K562 (cell line): ENCODE measurements around the gene PLCB1. TPM values are rescaled to one million over a fixed set of nuclear protein-coding genes. Genes with fewer than 3 reads are reported as not detected.

ENCODE experiments used
- ATAC-seq: fragments of 200-7000 bp; cut with Tn5 transposase; 3 replicates; pipeline ENCODE4 v1.9.1; 2020; ENCODE audit warnings: moderate library complexity
- BruUV-seq: library from RNA; stranded (reverse); fragments of 400-500 nt; replicated peaks from 2 replicates; lab custom pipeline; 2021; lab: Mats Ljungman, UMichigan
- CTCF ChIA-PET: fragments of 300-600 bp; formaldehyde crosslinking; extraction: SDS; loops from one replicate; lab custom pipeline; 2021; ENCODE audit warnings: low intra/inter-chr PET ratio; lab: Yijun Ruan, JAX
- POLR2A ChIA-PET: fragments of 300-600, 350-650 bp; sonication (Branson Sonifier 250); formaldehyde crosslinking; extraction: SDS; loops from one replicate; lab custom pipeline; 2021; ENCODE audit warnings: antibody characterized with exemption, inconsistent platforms; lab: Yijun Ruan, JAX
- DNase-seq, 4 experiments: peaks; one replicate each; pipeline versions ENCODE4 v3.0.0 to v3.0.0-alpha.2; 2011 to 2018; ENCODE audit warnings: low spot score in 3 of 4, mixed read lengths in 3 of 4; ENCODE audit errors: extremely low read depth in 1 of 4
- FAIRE-seq: peaks from 2 replicates; lab custom pipeline; 2011; peaks lifted over from hg19 to GRCh38; lab: Jason Lieb, UNC
- H2AFZ ChIP-seq: 2 replicates; pipeline ENCODE4 v1.6.0; 2011; ENCODE audit warnings: low read depth, low read length, control low read depth, inconsistent platforms
- H3K27ac ChIP-seq: fragments of 200-600 bp; 3 replicates; pipeline ENCODE4 v1.8.0; 2011; ENCODE audit warnings: low read depth, mild to moderate bottlenecking, control low read depth, inconsistent platforms, low read length, moderate library complexity, mixed read lengths; ENCODE audit errors: extremely low read depth
- H3K27me3 ChIP-seq, 2 experiments: fragments of 300-600 bp in 1 of 2; 2 replicates in 1 of 2; 3 replicates in 1 of 2; pipeline versions ENCODE4 v1.6.0 to v1.8.0; 2011; ENCODE audit warnings: inconsistent platforms in 2 of 2, low read length in 2 of 2, mild to moderate bottlenecking in 1 of 2, mixed read lengths in 1 of 2, moderate library complexity in 1 of 2; ENCODE audit not compliant: control insufficient read depth in 2 of 2, insufficient read depth in 2 of 2
- H3K36me3 ChIP-seq: fragments of 300-600 bp; 3 replicates; pipeline ENCODE4 v1.8.0; 2011; ENCODE audit warnings: mild to moderate bottlenecking, low read length, inconsistent platforms; ENCODE audit not compliant: control insufficient read depth, insufficient read depth
- H3K4me1 ChIP-seq, 2 experiments: fragments of 200-600 bp in 1 of 2; replicated peaks in 1 of 2; 2 replicates in 1 of 2; 3 replicates in 1 of 2; pipeline versions ENCODE4 v1.5.1 to v1.8.0; 2011; ENCODE audit warnings: inconsistent platforms in 2 of 2, low read length in 2 of 2, mild to moderate bottlenecking in 1 of 2, mixed read lengths in 1 of 2, moderate library complexity in 1 of 2; ENCODE audit not compliant: control insufficient read depth in 2 of 2, insufficient read depth in 2 of 2
- H3K4me2 ChIP-seq: 2 replicates; pipeline ENCODE4 v1.6.1; 2011; ENCODE audit warnings: low read length, control low read depth, inconsistent platforms, mixed read lengths; ENCODE audit not compliant: insufficient read depth
- H3K4me3 ChIP-seq: fragments of 200-600 bp; sonication (generic), shearing (Covaris generic); 2 replicates; pipeline ENCODE4 v1.5.1; 2016; ENCODE audit warnings: control low read depth, inconsistent platforms
- H3K79me2 ChIP-seq: fragments of 200-600 bp; 3 replicates; pipeline ENCODE4 v1.8.0; 2011; ENCODE audit warnings: low read length, inconsistent platforms; ENCODE audit not compliant: control insufficient read depth, insufficient read depth
- H3K9ac ChIP-seq, 2 experiments: 2 replicates each; pipeline versions ENCODE4 v1.6.0 to v1.6.1; 2011; ENCODE audit warnings: low read depth in 2 of 2, low read length in 2 of 2, control low read depth in 1 of 2, inconsistent platforms in 1 of 2, mild to moderate bottlenecking in 1 of 2, mixed read lengths in 1 of 2; ENCODE audit not compliant: insufficient read depth in 1 of 2
- H3K9me1 ChIP-seq: one replicate; pipeline ENCODE4 v1.6.0; 2011; ENCODE audit warnings: inconsistent platforms, mild to moderate bottlenecking, low read length, moderate library complexity; ENCODE audit not compliant: control insufficient read depth, insufficient read depth
- H3K9me3 ChIP-seq: replicated peaks from 2 replicates; pipeline ENCODE4 v1.5.1; 2011; ENCODE audit warnings: low read depth, low read length, inconsistent platforms; ENCODE audit not compliant: control insufficient read depth, insufficient read depth
- H4K20me1 ChIP-seq: replicated peaks from 2 replicates; pipeline ENCODE4 v1.6.1; 2011; ENCODE audit warnings: low read length, inconsistent platforms, mixed read lengths; ENCODE audit not compliant: control insufficient read depth, insufficient read depth
- ARID3B ChIP-seq: fragments of 250-450 bp; sonication (Bioruptor Pico); IDR thresholded peaks from 2 replicates; pipeline ENCODE4 v1.4.0; 2020; ENCODE audit warnings: borderline replicate concordance
- CHAMP1 ChIP-seq: fragments of 450-650 bp; IDR thresholded peaks from 2 replicates; pipeline ENCODE4 v1.6.1; 2016; ENCODE audit warnings: mild to moderate bottlenecking
- GATAD2B ChIP-seq: fragments of 450-650 bp; IDR thresholded peaks from 2 replicates; pipeline ENCODE4 v1.6.1; 2017; ENCODE audit warnings: mild to moderate bottlenecking, borderline replicate concordance
- HIVEP1 ChIP-seq: fragments of 250-450 bp; sonication (Bioruptor Pico); IDR thresholded peaks from 2 replicates; pipeline ENCODE4 v1.4.0; 2020; ENCODE audit warnings: mild to moderate bottlenecking
- MCM3 ChIP-seq: fragments of 450-650 bp; IDR thresholded peaks from 2 replicates; pipeline ENCODE4 v1.6.1; 2016
- POLR2A ChIP-seq: fragments of 450-650 bp; conservative IDR thresholded peaks from 2 replicates; pipeline ENCODE4 v1.6.1; 2016
- PRPF4 ChIP-seq: fragments of 200-400 bp; formaldehyde crosslinking; IDR thresholded peaks from one replicate; pipeline ENCODE4 v1.6.1; 2017; ENCODE audit warnings: low read length, low read depth, mild to moderate bottlenecking; ENCODE audit not compliant: insufficient read depth, poor library complexity, severe bottlenecking
- RBM14 ChIP-seq: fragments of 200-400 bp; formaldehyde crosslinking; IDR thresholded peaks from 2 replicates; pipeline ENCODE4 v1.6.1; 2018; ENCODE audit warnings: low read depth, mild to moderate bottlenecking, low read length, moderate library complexity, borderline replicate concordance; ENCODE audit not compliant: insufficient read depth
- RUNX1 ChIP-seq: sonication (generic); IDR thresholded peaks from 2 replicates; pipeline ENCODE4 v1.6.1; 2016; ENCODE audit warnings: antibody characterized with exemption, low read depth
- SAFB ChIP-seq: fragments of 200-400 bp; formaldehyde crosslinking; IDR thresholded peaks from 2 replicates; pipeline ENCODE4 v1.6.1; 2017; ENCODE audit warnings: low read depth, low read length, borderline replicate concordance
- XRCC5 ChIP-seq: fragments of 200-400 bp; formaldehyde crosslinking; IDR thresholded peaks from 2 replicates; pipeline ENCODE4 v1.6.1; 2017; ENCODE audit warnings: low read depth, mild to moderate bottlenecking, low read length
- ZNF76 ChIP-seq: fragments of 250-450 bp; sonication (Bioruptor Pico); IDR thresholded peaks from 2 replicates; pipeline ENCODE4 v1.4.0; 2020; ENCODE audit warnings: mild to moderate bottlenecking, moderate library complexity, borderline replicate concordance
- WGBS: fragments of 100-300 bp; shearing (Covaris generic); methylation state at CpG from one replicate; pipeline ENCODE4 v1.1.6; 2016; ENCODE audit warnings: low coverage, mixed read lengths; ENCODE audit not compliant: insufficient coverage; ENCODE audit errors: missing lambda C conversion rate; 5-methylcytosine and 5-hydroxymethylcytosine counted together
- in situ Hi-C: fragments of 300-500 bp; cut with MboI; formaldehyde crosslinking; loops from 4 replicates; pipeline ENCODE4 v1.15.0; 2018; ENCODE audit warnings: inconsistent platforms, mixed read lengths
- intact Hi-C: fragments of 100-400 bp; cut with micrococcal nuclease; formaldehyde crosslinking; loops from 2 replicates; pipeline ENCODE4 v1.14.2; 2022
- polyA plus RNA-seq, 8 experiments: library from polyadenylated mRNA; depleted of rRNA in 4 of 8; stranded (reverse) in 5 of 8; unstranded in 3 of 8; fragments of >200 nt; fragmentation: Nextera tagmentation in 2 of 8; fragmentation: Illumina TruSeq in 1 of 8; extraction: Ambion mirVana in 2 of 8; extraction: Trizol in 1 of 8; gene quantifications; 2 replicates each; pipeline versions ENCODE4 v1.2.1 to v1.2.3, GENCODE V29; 2011 to 2014; ENCODE audit warnings: inconsistent platforms in 1 of 8, missing spikeins in 1 of 8
- total RNA-seq, 7 experiments: library from RNA; depleted of rRNA in 6 of 7; stranded (reverse); fragments of >200 nt in 6 of 7; fragmentation: Illumina TruSeq in 2 of 7; extraction: Trizol in 2 of 7; gene quantifications; 2 replicates each; pipeline versions ENCODE4 v1.2.1 to v1.2.3, GENCODE V29; 2011 to 2021; ENCODE audit warnings: low replicate concordance in 1 of 7

The PLCB1 gene
- total and polyA plus RNA-seq, 9 of the 15 experiments (the other 6 are each of a cell fraction or from before 2014, with no cell fraction given), result 0.34 to 3.1 (median 1.3) TPM

GRCh38 chr20:8808202-8808535 is 676.1 kb downstream of the PLCB1 start:
- no peak for TF ChIP-seq XRCC5
- no peak for TF ChIP-seq PRPF4
- no peak for TF ChIP-seq RUNX1
- no peak for TF ChIP-seq HIVEP1
- TF ChIP-seq RBM14, result no peak
- Histone ChIP-seq H3K36me3 (no peaks in the 10 kb centered on the region), H3K4me3 (no peak overlapping the region), H3K9me1 (no peaks in the 10 kb centered on the region), H4K20me1 (no peaks in the 10 kb centered on the region), H3K4me2 (no peak overlapping the region), H3K4me1 (no peaks in the 10 kb centered on the region), H3K9me3 (no peaks in the 10 kb centered on the region), H2AFZ (no peak overlapping the region), H3K79me2 (no peaks in the 10 kb centered on the region), H3K27ac (no peak overlapping the region), H3K27me3 (no peaks in the 10 kb centered on the region), H3K9ac (no peak overlapping the region)
- BruUV-seq, result no TSS peak
- in situ Hi-C loops, result no loop called here
- no peak for ATAC-seq
- POLR2A ChIA-PET, result no interaction called here
- FAIRE-seq, result no peak
- DNase-seq, result no peak
- 0% methylated on average over 4 of the region's 5 CpGs for WGBS
- intact Hi-C loops, result no loop called here
- CTCF ChIA-PET, result no interaction called here

GRCh38 chr20:8809107-8809953 is 677.3 kb downstream of the PLCB1 start:
- Histone ChIP-seq H3K36me3 (no peaks in the 10 kb centered on the region), H2AFZ (no peak overlapping the region), H3K4me1 (no peaks in the 10 kb centered on the region), H3K9me1 (no peaks in the 10 kb centered on the region), H3K27ac (no peak overlapping the region), H3K4me2 (no peak overlapping the region), H4K20me1 (no peaks in the 10 kb centered on the region), H3K79me2 (no peaks in the 10 kb centered on the region), H3K9ac (no peak overlapping the region), H3K27me3 (no peaks in the 10 kb centered on the region), H3K9me3 (no peaks in the 10 kb centered on the region), H3K4me3 (no peak overlapping the region)
- BruUV-seq, result no TSS peak
- 2% methylated on average over 14 of the region's 14 CpGs for WGBS
- ATAC-seq (no peak), FAIRE-seq (no peak), DNase-seq (no peak)
- ChIA-PET CTCF (no interaction called here), POLR2A (no interaction called here)
- in situ Hi-C loops, result no loop called here
- intact Hi-C loops, result no loop called here
- TF ChIP-seq SAFB, result no peak
- TF ChIP-seq CHAMP1, result no peak
- no peak for TF ChIP-seq MCM3
- TF ChIP-seq ZNF76 (CRISPR knock-in tag), result no peak
- no peak for TF ChIP-seq GATAD2B
- TF ChIP-seq ARID3B, result no peak
- TF ChIP-seq POLR2A, result no peak
